K562 (cell line): ENCODE results near the gene SHISA4. TPM values are rescaled to one million over a fixed set of nuclear protein-coding genes. Genes with fewer than 3 reads are reported as not detected.
A peak's percentile ranks its signal among the peaks of the same experiment; 100 is the strongest.

ENCODE experiments used
- ATAC-seq: fragments of 200-7000 bp; cut with Tn5 transposase; 3 replicates; pipeline ENCODE4 v1.9.1; 2020; ENCODE audit warnings: moderate library complexity
- BruUV-seq: library from RNA; stranded (reverse); fragments of 400-500 nt; replicated peaks from 2 replicates; lab custom pipeline; 2021; lab: Mats Ljungman, UMichigan
- CTCF ChIA-PET: fragments of 300-600 bp; formaldehyde crosslinking; extraction: SDS; loops from one replicate; lab custom pipeline; 2021; ENCODE audit warnings: low intra/inter-chr PET ratio; lab: Yijun Ruan, JAX
- POLR2A ChIA-PET: fragments of 300-600, 350-650 bp; sonication (Branson Sonifier 250); formaldehyde crosslinking; extraction: SDS; loops from one replicate; lab custom pipeline; 2021; ENCODE audit warnings: antibody characterized with exemption, inconsistent platforms; lab: Yijun Ruan, JAX
- DNase-seq, 4 experiments: peaks; one replicate each; pipeline versions ENCODE4 v3.0.0 to v3.0.0-alpha.2; 2011 to 2018; ENCODE audit warnings: low spot score in 3 of 4, mixed read lengths in 3 of 4; ENCODE audit errors: extremely low read depth in 1 of 4
- FAIRE-seq: peaks from 2 replicates; lab custom pipeline; 2011; peaks lifted over from hg19 to GRCh38; lab: Jason Lieb, UNC
- H2AFZ ChIP-seq: 2 replicates; pipeline ENCODE4 v1.6.0; 2011; ENCODE audit warnings: low read depth, low read length, control low read depth, inconsistent platforms
- H3K27ac ChIP-seq: fragments of 200-600 bp; 3 replicates; pipeline ENCODE4 v1.8.0; 2011; ENCODE audit warnings: low read depth, mild to moderate bottlenecking, control low read depth, inconsistent platforms, low read length, moderate library complexity, mixed read lengths; ENCODE audit errors: extremely low read depth
- H3K27me3 ChIP-seq, 2 experiments: fragments of 300-600 bp in 1 of 2; 2 replicates in 1 of 2; 3 replicates in 1 of 2; pipeline versions ENCODE4 v1.6.0 to v1.8.0; 2011; ENCODE audit warnings: inconsistent platforms in 2 of 2, low read length in 2 of 2, mild to moderate bottlenecking in 1 of 2, mixed read lengths in 1 of 2, moderate library complexity in 1 of 2; ENCODE audit not compliant: control insufficient read depth in 2 of 2, insufficient read depth in 2 of 2
- H3K36me3 ChIP-seq: fragments of 300-600 bp; 3 replicates; pipeline ENCODE4 v1.8.0; 2011; ENCODE audit warnings: mild to moderate bottlenecking, low read length, inconsistent platforms; ENCODE audit not compliant: control insufficient read depth, insufficient read depth
- H3K4me1 ChIP-seq, 2 experiments: fragments of 200-600 bp in 1 of 2; replicated peaks in 1 of 2; 2 replicates in 1 of 2; 3 replicates in 1 of 2; pipeline versions ENCODE4 v1.5.1 to v1.8.0; 2011; ENCODE audit warnings: inconsistent platforms in 2 of 2, low read length in 2 of 2, mild to moderate bottlenecking in 1 of 2, mixed read lengths in 1 of 2, moderate library complexity in 1 of 2; ENCODE audit not compliant: control insufficient read depth in 2 of 2, insufficient read depth in 2 of 2
- H3K4me2 ChIP-seq: 2 replicates; pipeline ENCODE4 v1.6.1; 2011; ENCODE audit warnings: low read length, control low read depth, inconsistent platforms, mixed read lengths; ENCODE audit not compliant: insufficient read depth
- H3K4me3 ChIP-seq: fragments of 200-600 bp; sonication (generic), shearing (Covaris generic); 2 replicates; pipeline ENCODE4 v1.5.1; 2016; ENCODE audit warnings: control low read depth, inconsistent platforms
- H3K79me2 ChIP-seq: fragments of 200-600 bp; 3 replicates; pipeline ENCODE4 v1.8.0; 2011; ENCODE audit warnings: low read length, inconsistent platforms; ENCODE audit not compliant: control insufficient read depth, insufficient read depth
- H3K9ac ChIP-seq, 2 experiments: 2 replicates each; pipeline versions ENCODE4 v1.6.0 to v1.6.1; 2011; ENCODE audit warnings: low read depth in 2 of 2, low read length in 2 of 2, control low read depth in 1 of 2, inconsistent platforms in 1 of 2, mild to moderate bottlenecking in 1 of 2, mixed read lengths in 1 of 2; ENCODE audit not compliant: insufficient read depth in 1 of 2
- H3K9me1 ChIP-seq: one replicate; pipeline ENCODE4 v1.6.0; 2011; ENCODE audit warnings: inconsistent platforms, mild to moderate bottlenecking, low read length, moderate library complexity; ENCODE audit not compliant: control insufficient read depth, insufficient read depth
- H3K9me3 ChIP-seq: replicated peaks from 2 replicates; pipeline ENCODE4 v1.5.1; 2011; ENCODE audit warnings: low read depth, low read length, inconsistent platforms; ENCODE audit not compliant: control insufficient read depth, insufficient read depth
- H4K20me1 ChIP-seq: replicated peaks from 2 replicates; pipeline ENCODE4 v1.6.1; 2011; ENCODE audit warnings: low read length, inconsistent platforms, mixed read lengths; ENCODE audit not compliant: control insufficient read depth, insufficient read depth
- ATF1 ChIP-seq, 2 experiments: fragments of 450-650 bp in 1 of 2; IDR thresholded peaks; 2 replicates each; pipeline ENCODE4 v1.6.1; 2016; ENCODE audit warnings: missing compliant biosample characterization in 1 of 2, missing genetic modification characterization in 1 of 2
- CSDE1 ChIP-seq, 2 experiments: fragments of 450-650 bp; IDR thresholded peaks; 2 replicates each; pipeline ENCODE4 v1.6.1; 2016; ENCODE audit warnings: mild to moderate bottlenecking in 1 of 2
- EP300 ChIP-seq: IDR thresholded peaks from 2 replicates; pipeline ENCODE4 v1.6.1; 2012; ENCODE audit warnings: low read length, improper control_type of control experiment
- GABPA ChIP-seq: fragments of 200-800 bp; sonication (Bioruptor generic); conservative IDR thresholded peaks from 2 replicates; pipeline ENCODE4 v1.6.1; 2016; ENCODE audit warnings: low read depth, missing genetic modification characterization, missing compliant biosample characterization
- GATAD2A ChIP-seq: fragments of 450-650 bp; IDR thresholded peaks from 2 replicates; pipeline ENCODE4 v1.6.1; 2017
- KAT8 ChIP-seq: fragments of 450-650 bp; IDR thresholded peaks from 2 replicates; pipeline ENCODE4 v1.6.1; 2016; ENCODE audit warnings: low read depth, mild to moderate bottlenecking
- MECOM ChIP-seq: fragments of 250-450 bp; sonication (Bioruptor Pico); IDR thresholded peaks from 2 replicates; pipeline ENCODE4 v1.8.0; 2022; ENCODE audit warnings: inconsistent platforms
- NFIX ChIP-seq: fragments of 250-450 bp; sonication (Bioruptor Pico); IDR thresholded peaks from 2 replicates; pipeline ENCODE4 v1.4.0; 2020; ENCODE audit warnings: low read depth, mild to moderate bottlenecking, moderate library complexity
- RCOR1 ChIP-seq, 2 experiments: IDR thresholded peaks; 2 replicates each; pipeline ENCODE4 v1.6.1; 2012; ENCODE audit warnings: low read depth in 2 of 2, low read length in 2 of 2, borderline replicate concordance in 1 of 2, improper control_type of control experiment in 1 of 2
- SMAD4 ChIP-seq: fragments of 250-450 bp; sonication (Bioruptor Pico); conservative IDR thresholded peaks from 2 replicates; pipeline ENCODE4 v1.8.0; 2021; ENCODE audit warnings: inconsistent platforms, mild to moderate bottlenecking, moderate library complexity
- ZBTB40 ChIP-seq, 2 experiments: fragments of 450-650 bp in 1 of 2; sonication (generic) in 1 of 2; formaldehyde crosslinking in 1 of 2; IDR thresholded peaks; 2 replicates each; pipeline versions ENCODE4 v1.7.1 to v1.9.0; 2016 to 2022; ENCODE audit warnings: inconsistent platforms in 1 of 2, mild to moderate bottlenecking in 1 of 2, missing genetic modification reagents in 1 of 2
- ZSCAN32 ChIP-seq: fragments of 450-650 bp; formaldehyde crosslinking; IDR thresholded peaks from 2 replicates; pipeline ENCODE4 v1.4.0; 2020; ENCODE audit warnings: mild to moderate bottlenecking, moderate library complexity
- WGBS: fragments of 100-300 bp; shearing (Covaris generic); methylation state at CpG from one replicate; pipeline ENCODE4 v1.1.6; 2016; ENCODE audit warnings: low coverage, mixed read lengths; ENCODE audit not compliant: insufficient coverage; ENCODE audit errors: missing lambda C conversion rate; 5-methylcytosine and 5-hydroxymethylcytosine counted together
- in situ Hi-C: fragments of 300-500 bp; cut with MboI; formaldehyde crosslinking; loops from 4 replicates; pipeline ENCODE4 v1.15.0; 2018; ENCODE audit warnings: inconsistent platforms, mixed read lengths
- intact Hi-C: fragments of 100-400 bp; cut with micrococcal nuclease; formaldehyde crosslinking; loops from 2 replicates; pipeline ENCODE4 v1.14.2; 2022
- polyA plus RNA-seq, 8 experiments: library from polyadenylated mRNA; depleted of rRNA in 4 of 8; stranded (reverse) in 5 of 8; unstranded in 3 of 8; fragments of >200 nt; fragmentation: Nextera tagmentation in 2 of 8; fragmentation: Illumina TruSeq in 1 of 8; extraction: Ambion mirVana in 2 of 8; extraction: Trizol in 1 of 8; gene quantifications; 2 replicates each; pipeline versions ENCODE4 v1.2.1 to v1.2.3, GENCODE V29; 2011 to 2014; ENCODE audit warnings: inconsistent platforms in 1 of 8, missing spikeins in 1 of 8
- total RNA-seq, 7 experiments: library from RNA; depleted of rRNA in 6 of 7; stranded (reverse); fragments of >200 nt in 6 of 7; fragmentation: Illumina TruSeq in 2 of 7; extraction: Trizol in 2 of 7; gene quantifications; 2 replicates each; pipeline versions ENCODE4 v1.2.1 to v1.2.3, GENCODE V29; 2011 to 2021; ENCODE audit warnings: low replicate concordance in 1 of 7

The SHISA4 gene
- total and polyA plus RNA-seq, 9 of the 15 experiments (the other 6 are each of a cell fraction or from before 2014, with no cell fraction given): 0.15 to 0.95 (median 0.68) TPM; not detected in 2

DNA sequence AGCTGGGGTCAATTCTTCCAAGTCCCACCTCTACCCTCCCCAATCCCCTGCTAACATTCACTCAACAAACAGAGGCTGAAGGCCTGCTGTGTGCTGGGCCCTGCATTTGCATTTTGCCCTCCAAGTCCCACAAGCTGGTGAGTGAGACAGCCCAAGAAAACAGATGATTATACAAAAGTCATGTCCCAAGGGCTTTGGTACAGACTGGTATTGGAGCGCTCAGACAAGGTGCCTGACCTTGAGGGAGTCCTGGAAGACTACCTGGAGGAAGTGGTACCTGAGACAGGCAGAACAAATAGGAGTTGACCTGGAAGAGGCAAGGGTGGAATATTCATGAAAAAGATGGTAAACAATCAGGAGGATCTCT, 53.4 kb downstream of the SHISA4 start:
- ChIA-PET CTCF (no interaction called here), POLR2A (interaction anchor here (0.5 to 1.8 kb wide), 7 partner anchors 8 to 25 kb away, joined by 3 to 9 read pairs (median 5); partner anchors contain the start of gene TIMM17A)
- BruUV-seq: no TSS peak
- intact Hi-C loops: no loop called here
- FAIRE-seq (no peak), ATAC-seq (no peak), DNase-seq (no peak)
- 86% methylated on average over 1 of the region's 1 CpG for WGBS
- Histone ChIP-seq H3K79me2 (no peaks in the 10 kb centered on the region), H3K9ac (peak overlapping the region; percentile 81 to 90; a peak in 3 of 4 replicates), H3K36me3 (no peaks in the 10 kb centered on the region), H3K27ac (peak overlapping the region; percentile 91), H3K9me3 (no peaks in the 10 kb centered on the region), H3K9me1 (no peaks in the 10 kb centered on the region), H3K4me3 (no peak overlapping the region; the same call in 1 of the 2 replicates), H3K27me3 (no peaks in the 10 kb centered on the region), H2AFZ (peak overlapping the region; percentile 99), H3K4me1 (peaks cover 43 to 49% of the 10 kb centered on the region in 2 experiments), H4K20me1 (no peaks in the 10 kb centered on the region), H3K4me2 (peak overlapping the region; percentile 77)
- in situ Hi-C loops: no loop called here
- TF ChIP-seq ATF1 (CRISPR knock-in tag; IDR thresholded peaks at IDR 0.05) (no peak), ATF1 (tag; IDR thresholded peaks at IDR 0.05) (no peak), KAT8 (no peak), CSDE1 (IDR thresholded peaks at IDR 0.05) (no peak), MECOM (CRISPR knock-in tag) (no peak), EP300 (no peak), SMAD4 (CRISPR knock-in tag) (no peak), GABPA (tag) (no peak), ZBTB40 (IDR thresholded peaks at IDR 0.05) (0 out of 2 replicates have a peak, but pooled peaks have one; percentile 7), ZBTB40 (CRISPR knock-in tag; IDR thresholded peaks at IDR 0.05) (no peak), ZSCAN32 (CRISPR knock-in tag) (no peak), RCOR1 (IDR thresholded peaks at IDR 0.05; ENCODE audit: borderline replicate concordance in 1 of 2, low read depth in 2 of 2, low read length in 2 of 2) (peak in 1 of 2 experiments; percentile 65; a peak in 1 of 4 replicates), GATAD2A (no peak), NFIX (CRISPR knock-in tag) (no peak)
